HG03095 (cell line): Measurements from ENCODE around the gene CEP131.

Experiments used
- ATAC-seq: cut with Tn5 transposase; IDR thresholded peaks from one replicate; pipeline ENCODE4 v1.9.1; 2021; ENCODE audit warnings: moderate library complexity; ENCODE audit not compliant: unreplicated experiment

The CEP131 gene

DNA sequence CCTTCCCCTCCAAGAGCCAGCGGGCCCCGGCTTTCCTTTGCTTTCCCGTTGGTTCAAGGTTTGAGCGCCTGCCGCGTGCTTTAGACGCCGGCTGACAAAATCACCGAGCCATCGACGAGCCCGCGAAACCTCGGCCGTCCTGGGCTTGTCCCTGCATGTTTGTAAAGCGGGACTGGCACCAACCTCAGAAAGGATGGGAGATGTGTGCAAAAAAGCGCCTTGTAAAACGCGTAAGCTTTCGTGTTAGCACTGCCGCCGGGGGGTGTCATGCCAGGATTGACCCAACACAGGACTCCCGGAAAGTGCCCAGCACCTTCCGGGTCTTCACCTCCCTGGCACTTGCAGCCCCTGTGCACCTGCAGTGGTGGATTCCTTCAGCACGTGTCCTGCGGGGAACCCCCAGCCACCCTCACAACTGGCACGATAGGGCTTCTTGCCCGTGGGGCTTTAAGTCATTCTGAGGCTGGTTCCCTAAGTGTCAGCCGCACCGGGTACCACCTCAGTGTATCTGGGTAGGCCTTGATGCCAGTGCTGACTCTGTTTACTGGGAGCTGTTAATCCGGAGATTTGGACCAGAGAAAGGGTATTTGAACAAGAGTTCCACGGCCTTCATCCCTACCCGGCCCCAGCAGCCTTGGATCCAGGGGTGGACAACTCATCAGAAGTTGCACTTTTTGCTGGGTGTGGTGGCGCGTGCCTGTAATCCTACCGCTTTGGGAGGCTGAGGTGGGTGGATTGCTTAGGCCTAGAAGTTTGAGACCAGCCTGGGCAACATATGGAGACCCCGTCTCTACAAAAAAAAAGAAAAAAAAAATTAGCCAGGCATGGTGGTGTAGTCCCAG, 17.2 kb upstream of the CEP131 start:
- ATAC-seq = no peak

DNA sequence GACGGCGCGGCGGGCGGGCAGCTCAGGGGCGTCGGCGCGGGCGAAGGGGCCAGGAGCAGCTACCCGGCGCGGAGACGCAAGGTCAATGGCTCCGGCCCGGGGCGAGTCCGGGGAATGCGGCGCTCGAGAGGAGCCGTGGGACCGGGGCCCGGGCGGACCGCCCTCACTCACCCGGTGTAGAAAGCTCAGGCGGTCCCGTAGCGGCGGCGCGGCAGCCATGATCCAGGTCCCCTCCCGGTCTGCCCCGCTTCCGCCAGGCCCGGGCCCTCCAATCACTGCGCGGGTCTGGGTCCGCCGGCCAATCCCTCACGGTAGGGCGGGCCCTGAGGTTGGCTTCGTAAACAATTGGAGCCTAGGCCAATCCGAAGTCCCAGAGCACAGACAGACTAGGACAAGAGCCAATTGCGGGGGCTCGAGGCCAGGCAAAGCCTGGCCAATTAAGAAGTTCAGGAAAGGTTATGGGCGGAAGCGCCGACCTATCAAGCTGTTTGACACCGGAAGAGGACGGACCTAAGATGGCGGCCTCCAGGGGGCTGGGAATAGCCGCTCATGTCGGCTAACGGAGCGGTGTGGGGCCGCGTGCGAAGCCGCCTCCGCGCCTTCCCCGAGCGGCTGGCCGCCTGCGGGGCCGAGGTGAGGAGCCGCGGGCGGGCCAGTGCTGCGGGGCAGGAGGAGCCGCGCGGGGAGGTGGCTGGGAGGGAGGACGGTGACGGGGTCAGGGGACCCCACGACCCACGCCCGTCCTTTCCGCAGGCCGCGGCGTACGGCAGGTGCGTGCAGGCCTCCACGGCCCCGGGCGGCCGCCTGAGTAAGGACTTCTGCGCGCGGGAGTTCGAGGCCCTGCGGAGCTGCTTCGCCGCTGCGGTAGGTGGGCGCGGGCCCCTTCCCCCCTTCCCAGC, 16.3 kb upstream of the CEP131 start, which contains the start of the genes NDUFAF8 and TEPSIN:
Gene NDUFAF8, plus strand, starts transcription at position 504 of the 899 bp plus-strand sequence. Its CDS starts 46 bp downstream, at position 550.
Gene TEPSIN, minus strand, starts transcription at position 241 of the 899 bp plus-strand sequence. Its CDS starts 22 bp downstream, at position 219.
- peak; percentile 89 for ATAC-seq

DNA sequence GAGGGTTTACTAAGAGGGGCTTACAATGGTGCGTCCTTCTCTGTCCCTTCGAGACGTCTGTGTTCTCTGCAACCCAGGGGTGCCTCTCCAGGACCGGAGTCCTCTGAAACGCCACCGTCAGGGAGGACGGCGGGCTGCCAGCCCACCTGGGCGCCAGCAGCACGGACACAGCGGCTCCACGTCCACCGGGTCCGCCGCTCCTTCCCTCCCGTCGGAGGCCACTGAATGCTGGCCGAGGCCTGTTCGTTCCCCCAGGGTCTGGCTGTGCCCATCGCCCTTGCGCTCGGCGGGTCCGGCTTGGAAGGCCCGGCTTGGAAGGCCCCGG, 15.7 kb upstream of the CEP131 start:
- ATAC-seq = no peak

DNA sequence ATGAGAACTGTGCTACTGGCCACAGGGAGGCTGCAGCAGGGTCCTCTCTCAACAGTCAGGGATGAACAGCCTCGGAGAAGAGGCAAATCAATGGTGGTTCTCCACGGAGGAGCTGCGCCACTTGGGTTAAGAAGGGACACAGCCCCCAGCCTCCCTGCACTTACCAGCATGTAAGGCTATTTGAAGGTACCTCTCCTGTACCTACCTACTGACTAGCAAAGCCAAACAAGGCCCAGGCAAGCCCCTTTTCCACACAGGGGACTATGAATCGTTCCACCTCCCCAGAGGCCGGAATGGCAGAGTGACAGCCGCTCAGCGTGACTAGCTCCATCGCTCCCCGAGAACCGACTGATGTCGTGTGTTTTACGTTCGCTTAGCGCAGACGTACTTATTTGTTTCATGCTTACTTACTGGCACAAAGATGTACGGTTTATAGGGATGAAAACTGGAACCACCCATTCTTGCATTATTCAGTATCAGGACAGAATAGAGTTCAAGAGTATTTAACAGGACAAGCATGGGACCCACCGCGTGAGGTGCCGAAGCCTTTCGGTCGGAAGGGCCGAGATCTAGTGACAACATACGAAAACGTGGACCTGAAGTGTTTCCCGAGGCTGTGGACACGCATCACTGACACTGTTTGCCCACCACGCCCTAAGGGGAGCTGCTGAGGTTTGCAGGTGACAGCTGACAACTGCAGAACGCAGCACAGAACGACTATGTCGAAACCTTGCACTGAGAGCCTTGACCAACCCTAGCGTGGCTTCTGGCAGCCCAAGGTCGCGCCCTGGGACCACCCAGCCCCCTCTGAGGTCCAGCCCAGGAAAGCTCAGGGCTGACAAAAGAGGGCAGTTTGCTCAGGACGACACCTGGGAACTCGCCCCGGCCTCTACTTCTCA, 15.1 kb upstream of the CEP131 start:
- ATAC-seq = no peak

DNA sequence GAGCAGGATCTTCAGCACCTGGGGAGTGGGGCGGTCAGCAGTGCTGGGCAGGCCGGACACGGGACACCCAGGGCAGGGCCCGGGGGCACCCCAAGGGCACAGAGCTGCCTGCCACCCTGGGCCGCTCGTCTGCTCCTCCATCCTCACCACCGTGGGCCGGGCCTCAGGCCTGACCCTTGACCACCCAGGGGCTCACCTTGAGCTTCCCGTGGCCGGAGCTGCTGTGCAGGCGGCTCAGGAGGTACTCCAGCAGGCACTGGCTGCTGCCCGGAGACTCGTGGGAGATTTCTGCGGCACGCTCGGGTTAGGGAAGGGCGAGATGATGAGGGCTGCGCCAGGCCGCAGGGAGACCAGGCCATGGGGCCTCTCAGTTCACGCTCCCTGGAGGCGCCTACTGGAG, 14.0 kb upstream of the CEP131 start:
- no peak for ATAC-seq

DNA sequence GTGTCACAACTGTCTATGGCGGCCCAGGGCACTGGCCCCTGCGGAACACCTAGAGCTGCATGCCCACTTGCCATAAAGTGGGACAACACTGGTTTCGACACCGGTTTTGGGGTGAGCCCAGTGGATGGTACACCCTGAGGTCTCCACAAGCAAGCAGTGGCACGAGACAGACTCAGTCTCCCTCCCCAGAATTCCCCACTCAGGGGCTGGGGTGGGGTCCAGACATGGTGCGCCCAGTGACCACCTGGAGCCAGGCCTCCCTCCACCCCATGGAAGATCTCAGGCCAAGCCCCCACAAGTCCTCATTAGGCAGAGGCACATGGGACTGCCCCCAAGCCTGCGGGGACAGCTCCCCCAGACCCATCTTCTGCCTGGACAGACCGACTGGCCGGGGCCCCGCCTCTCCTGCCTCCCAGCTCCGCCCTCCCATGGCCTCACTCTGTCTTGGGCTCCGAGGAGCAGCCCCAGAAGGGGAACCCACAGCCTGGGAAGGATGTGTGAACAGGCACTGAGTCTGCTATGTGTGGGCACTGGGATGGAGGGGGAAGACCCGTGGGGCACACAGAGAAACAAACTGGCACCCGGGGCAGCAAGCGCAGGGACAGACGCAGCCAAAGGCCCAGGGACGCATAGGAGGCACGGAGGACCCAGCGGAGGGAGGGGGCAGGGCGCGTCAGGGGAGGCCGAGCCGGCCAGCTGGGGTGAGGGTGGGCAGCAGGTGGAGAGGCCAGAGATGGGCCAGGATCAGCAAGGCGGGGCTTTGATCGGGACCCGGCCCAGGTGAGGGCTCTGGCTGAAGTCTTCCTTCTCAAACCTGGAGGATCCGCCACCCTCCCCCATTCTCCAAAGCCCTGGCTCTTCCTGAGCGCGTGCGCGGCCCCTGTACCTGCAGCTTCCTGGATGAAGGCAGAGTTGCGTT, 13.3 kb upstream of the CEP131 start:
- no peak for ATAC-seq

DNA sequence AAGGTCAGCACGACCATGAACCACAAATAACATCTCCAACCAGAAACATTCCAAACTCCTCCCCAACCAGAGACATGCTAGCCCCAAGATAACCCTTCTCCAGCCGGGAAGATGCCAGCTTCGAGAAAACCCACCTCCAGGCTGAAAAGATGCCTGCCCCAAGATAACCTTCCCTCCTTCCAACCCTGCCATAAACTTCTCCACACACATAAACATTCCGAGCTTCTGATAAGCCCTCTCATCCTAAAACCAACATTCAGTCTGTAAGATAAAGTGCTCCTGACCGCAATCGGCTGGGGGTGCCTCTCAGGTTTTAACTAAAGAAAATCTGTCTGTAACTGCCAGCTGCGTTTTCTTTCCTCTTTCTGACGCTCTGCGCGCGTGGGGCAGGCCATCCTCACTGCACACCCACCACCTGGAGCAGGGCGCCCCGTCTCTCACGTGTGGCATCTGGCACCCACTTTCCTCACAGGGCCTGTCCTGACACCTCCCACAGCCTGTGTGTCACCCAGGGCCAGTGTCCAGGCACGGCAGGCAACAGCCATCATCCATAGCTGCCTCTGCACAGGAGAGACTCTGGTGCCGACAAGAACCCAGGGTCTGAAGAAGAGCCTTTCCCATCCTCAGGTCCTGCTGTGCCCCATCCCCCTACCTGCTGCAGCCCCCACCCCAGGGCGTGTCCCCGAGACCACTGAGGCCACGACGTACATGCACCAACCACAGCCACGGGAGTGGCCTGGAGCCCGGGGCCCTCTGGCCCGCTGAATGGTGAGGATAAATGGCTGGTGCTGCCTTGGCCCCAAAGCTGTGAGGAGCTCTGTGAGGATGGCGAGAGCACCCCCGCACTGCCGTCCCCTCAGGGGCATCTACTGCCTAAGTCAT, 12.4 kb upstream of the CEP131 start:
- no peak for ATAC-seq

DNA sequence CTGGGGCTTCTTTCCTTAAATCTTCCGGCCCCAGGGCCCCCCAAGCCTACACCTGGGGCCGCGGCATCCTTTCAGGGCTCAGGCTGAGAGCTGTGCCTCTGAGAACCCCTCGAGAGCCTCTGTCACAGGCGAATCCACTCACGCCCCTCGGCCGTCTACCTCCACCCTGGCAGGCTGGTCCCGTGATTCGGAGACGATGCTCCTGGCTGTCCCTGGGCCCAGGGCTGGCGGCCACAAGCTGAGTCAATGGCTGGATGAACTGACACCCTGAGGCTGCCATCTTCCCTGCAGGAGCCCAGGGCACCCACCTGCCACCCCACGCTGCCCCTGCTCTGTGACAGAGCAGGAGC, 11.7 kb upstream of the CEP131 start:
- ATAC-seq = no peak

DNA sequence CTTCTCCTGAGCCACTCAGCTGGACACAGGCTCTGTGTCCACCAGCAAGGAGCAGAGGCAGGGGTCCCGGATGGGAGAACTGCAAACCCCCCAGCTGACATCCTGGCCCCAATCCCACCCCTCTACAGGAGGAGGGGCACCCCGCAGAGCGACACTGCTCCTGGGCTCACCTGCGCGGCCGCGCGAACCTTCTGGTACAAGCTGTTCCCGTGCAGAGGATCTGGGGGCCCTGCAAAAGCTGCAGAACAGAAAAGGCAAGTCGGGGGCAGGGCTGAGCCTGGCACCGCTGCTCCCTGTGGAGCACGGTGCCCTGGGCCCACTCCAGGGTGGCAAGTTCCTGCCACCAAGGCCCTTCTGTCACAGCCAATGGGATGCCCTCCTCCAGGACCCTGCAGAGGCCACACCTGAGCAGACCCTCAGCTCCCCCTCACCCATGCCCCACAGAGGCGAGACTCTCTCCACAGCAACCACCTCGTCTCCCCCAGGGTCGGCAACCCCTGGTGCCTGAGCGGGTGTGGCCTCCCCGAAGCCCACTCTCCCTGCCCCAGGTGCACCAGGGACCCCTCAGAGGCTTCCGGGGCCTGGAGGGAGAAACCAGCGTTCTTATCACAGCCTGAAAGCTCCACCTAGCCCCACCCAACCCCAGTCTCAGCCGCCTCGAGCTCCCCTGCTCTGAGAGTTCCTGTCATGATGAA, 11.2 kb upstream of the CEP131 start:
- ATAC-seq = no peak

DNA sequence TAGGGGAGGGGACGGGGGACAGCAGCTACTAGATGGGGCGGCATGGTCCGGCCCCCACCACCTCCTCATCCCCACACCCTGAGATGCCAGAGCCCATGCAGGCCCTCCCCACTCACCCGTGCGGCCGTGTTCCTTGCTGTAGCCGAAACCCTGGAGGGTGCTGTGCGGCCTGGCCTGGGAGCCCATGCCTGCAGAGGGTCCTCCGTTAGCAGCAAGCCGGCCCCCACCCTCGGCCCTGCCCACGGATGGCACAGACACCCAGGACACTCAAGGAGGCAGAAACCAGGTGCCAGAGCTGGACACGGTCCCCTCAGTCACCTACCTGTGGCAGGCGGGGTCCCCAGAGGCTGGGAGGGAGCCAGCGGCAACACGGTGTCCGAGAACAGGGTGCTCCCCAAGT, 10.6 kb upstream of the CEP131 start:
- ATAC-seq = no peak

DNA sequence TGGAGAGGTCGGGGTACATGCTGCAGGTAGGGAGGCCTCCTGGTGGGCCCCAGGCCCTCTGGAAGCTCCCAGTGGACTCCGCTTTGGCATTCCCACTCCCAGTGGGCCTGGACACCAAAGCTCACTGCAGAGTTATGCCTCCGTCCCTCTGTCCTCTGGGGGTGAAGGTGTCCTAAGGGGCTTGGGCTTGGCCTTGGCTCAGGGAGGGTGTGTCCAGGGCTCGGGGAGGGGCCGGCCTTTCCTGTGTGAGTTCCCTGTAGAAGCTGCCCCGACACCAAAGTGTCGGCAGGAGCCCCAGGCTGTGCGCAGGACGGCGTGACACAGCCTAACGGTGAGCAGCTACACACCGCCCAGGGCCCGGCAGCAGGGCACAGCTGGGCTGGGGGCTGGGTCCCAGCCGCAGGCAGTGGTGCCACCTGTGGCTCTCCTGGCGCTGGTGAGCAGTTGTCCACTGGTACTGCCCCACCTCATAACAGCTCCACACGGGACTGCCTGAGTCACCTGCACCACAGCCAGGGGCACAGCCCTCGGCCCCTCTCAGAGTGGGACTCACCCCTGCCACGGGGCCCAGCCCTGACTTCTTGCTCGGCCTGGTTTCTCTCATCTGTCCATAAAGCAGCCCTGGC, 10.0 kb upstream of the CEP131 start:
- no peak for ATAC-seq

DNA sequence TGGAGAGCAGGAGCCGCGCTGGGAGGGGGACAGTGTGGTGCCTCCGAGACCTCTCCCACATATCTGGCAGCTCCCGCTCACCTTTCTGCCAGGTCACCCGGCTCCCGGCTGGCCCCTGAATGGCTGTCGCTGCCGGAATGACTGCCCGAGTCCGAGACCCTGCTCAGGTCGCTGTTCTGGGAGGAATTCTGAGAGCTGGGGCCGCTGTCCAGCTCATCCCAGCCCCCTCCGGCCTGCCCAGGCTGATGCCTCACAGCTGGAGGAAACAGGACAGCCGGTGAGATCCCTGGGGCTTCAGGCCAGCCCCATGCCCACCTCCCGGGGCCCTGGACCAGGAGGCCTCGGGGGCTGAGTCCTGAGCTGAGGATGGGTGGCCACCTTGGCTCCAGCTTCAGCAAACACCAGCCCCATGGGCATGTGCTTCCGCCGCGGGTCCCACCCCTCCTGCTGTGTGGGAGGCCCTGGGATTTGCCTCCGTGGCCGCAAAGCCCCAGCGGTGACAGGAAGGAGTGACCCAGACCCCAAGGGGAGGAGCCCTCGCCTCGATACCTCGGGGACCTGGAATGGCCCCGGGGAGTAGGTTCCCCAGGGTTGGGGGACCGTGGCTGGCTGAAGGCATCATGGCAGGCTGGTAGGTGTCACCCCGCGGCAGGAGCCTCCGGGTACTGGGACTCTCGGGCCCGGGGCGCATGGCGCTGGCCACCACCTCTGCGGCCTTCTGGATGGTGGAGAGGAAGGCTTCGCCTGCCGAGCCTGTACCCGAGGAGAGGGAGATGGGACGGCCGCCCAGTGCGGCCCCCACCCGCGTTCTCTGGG, 9.2 kb upstream of the CEP131 start:
- ATAC-seq = no peak

DNA sequence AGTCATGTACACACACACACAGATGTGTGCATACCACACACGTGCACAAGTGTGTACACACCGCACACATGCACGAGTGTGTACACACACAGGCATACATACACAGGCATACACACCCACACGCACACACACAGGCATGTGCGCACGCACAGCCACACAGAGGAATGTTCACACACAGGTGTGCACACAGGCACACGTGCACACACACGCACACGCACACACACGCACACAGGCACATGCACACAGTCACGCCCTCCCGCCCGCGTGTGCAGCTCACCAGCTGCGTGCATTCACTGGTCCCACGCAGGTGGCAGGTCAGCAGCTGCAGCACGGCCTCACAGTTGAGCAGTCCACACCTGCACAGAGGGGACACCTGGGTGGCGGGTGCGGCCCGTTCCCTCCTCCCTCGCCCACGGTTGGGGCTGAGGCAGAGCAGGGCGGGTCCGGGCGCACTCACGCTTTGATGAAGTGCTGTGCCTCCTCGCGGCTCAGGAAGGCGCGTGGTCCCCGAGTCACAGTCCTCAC, 8.4 kb upstream of the CEP131 start:
- ATAC-seq = no peak

DNA sequence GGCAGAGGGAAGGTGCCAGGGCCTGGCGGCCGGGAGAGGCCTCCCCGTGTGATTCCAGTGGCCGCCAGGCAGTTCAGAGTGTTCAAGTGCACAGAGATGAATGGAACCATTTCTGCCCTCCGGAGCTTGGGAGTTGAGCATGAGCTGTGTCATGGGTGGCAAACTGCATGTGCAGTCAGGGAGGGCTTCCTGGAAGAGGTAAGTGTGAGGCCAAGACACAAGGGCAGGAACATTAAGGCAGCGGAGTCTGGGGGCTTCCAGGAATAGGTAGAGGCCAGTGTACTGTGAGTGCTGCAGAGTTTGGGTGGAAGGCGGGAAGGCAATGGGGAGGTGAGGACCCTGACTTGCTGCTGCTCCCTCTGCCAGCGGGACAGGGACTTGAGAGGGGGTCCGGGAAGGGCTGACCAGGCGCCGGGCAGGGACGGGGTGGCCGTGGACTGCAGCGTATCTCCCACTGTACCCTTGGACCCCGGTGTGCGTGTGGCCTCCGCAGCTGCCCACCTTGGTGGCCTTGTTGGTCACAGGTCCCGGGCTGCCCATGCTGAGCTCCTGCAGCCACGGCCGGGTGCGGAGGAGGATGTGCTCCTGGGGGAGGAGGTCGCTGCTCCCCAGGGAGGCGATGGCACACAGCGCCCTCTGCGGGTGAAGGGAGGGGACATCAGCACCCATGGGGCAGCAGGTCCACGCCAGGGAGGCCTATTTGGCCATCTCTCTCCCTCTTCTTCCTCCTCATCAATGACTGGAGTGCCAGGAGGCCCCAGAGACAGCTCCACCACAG, 7.5 kb upstream of the CEP131 start:
- ATAC-seq = no peak

DNA sequence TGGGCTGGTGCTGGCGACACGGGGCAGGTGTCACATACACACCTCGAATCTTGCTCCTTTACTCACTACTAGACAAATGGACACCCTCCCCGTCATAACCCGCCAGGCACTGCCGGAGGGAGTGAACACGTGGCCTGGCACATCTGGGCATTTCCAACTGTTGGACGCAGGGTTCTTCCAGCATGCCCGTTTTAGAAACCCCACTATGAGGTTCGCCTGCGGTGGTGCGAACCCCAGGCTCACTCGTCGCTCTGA, 6.8 kb upstream of the CEP131 start:
- no peak for ATAC-seq
